HEK293T (cell line): ENCODE data around the gene ZNRD2.

ENCODE experiments used
- ARNT ChIP-seq: fragments of 450-650 bp; IDR thresholded peaks from 2 replicates; pipeline ENCODE4 v1.6.1; 2017; ENCODE audit warnings: mild to moderate bottlenecking
- CTBP1 ChIP-seq: fragments of 450-650 bp; IDR thresholded peaks from 2 replicates; pipeline ENCODE4 v1.6.1; 2016; ENCODE audit warnings: borderline replicate concordance
- ELF4 ChIP-seq: fragments of 450-650 bp; IDR thresholded peaks from 2 replicates; pipeline ENCODE4 v1.6.1; 2017; ENCODE audit warnings: antibody characterized with exemption
- FOXA1 ChIP-seq: fragments of 450-650 bp; IDR thresholded peaks from 2 replicates; pipeline ENCODE4 v1.6.1; 2016; ENCODE audit warnings: mild to moderate bottlenecking
- FOXM1 ChIP-seq: fragments of 450-650 bp; IDR thresholded peaks from 2 replicates; pipeline ENCODE4 v1.6.1; 2017; ENCODE audit warnings: mild to moderate bottlenecking, borderline replicate concordance
- L3MBTL2 ChIP-seq: fragments of 450-650 bp; conservative IDR thresholded peaks from 2 replicates; pipeline ENCODE4 v1.6.1; 2016; ENCODE audit warnings: mild to moderate bottlenecking
- SP1 ChIP-seq: fragments of 450-650 bp; IDR thresholded peaks from 2 replicates; pipeline ENCODE4 v1.6.1; 2017
- SUZ12 ChIP-seq: fragments of 450-650 bp; IDR thresholded peaks from 2 replicates; pipeline ENCODE4 v1.6.1; 2016; ENCODE audit warnings: mild to moderate bottlenecking
- TARDBP ChIP-seq: fragments of 450-650 bp; IDR thresholded peaks from 2 replicates; pipeline ENCODE4 v1.6.1; 2016

- no peak for TF ChIP-seq TARDBP
- TF ChIP-seq FOXA1 = no peak
- no peak; the same call in 1 of the 2 replicates for TF ChIP-seq L3MBTL2
- TF ChIP-seq ARNT = no peak
- no peak for TF ChIP-seq ELF4
- no peak for TF ChIP-seq CTBP1
- TF ChIP-seq FOXM1 = no peak
- TF ChIP-seq SP1 = no peak
- TF ChIP-seq SUZ12 = no peak
Measured at GRCh38 chr11:65569973-65570918, at the start of gene ZNRD2.
